ENCODE data around the gene S100A6.
A peak's percentile ranks its signal among the peaks of the same experiment; 100 is the strongest.

S100A6 gene

DNA sequence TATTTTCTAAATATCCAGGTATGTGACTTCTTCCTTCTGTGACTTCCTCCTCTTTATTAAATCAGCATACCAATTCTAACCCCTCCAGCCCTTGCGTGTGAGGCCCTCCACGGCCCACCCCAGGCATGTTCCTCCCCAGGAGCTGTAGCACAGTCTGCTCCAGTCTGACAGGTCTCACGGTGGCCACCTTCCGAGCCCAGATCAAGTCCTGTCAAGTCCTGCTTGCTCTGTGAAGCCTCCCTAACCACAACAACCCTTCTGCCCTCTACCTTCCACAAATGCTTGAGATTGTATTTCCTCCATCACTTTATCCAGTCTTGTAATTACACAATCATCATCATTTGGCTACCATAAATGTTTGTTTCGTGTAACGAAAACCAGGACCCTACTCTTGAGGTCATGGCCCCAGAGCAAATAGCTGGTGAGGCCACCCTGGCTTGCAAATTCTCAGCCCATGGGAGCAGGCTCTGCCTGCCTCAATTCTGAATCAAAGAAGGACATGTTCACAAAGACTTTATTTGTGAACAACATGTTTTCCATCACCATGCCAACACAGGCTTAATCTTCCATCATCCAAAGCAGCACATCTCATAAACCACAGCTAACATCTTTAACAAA is 42.3 kb downstream of the S100A6 start:
- DNase-seq, result no peak

DNA sequence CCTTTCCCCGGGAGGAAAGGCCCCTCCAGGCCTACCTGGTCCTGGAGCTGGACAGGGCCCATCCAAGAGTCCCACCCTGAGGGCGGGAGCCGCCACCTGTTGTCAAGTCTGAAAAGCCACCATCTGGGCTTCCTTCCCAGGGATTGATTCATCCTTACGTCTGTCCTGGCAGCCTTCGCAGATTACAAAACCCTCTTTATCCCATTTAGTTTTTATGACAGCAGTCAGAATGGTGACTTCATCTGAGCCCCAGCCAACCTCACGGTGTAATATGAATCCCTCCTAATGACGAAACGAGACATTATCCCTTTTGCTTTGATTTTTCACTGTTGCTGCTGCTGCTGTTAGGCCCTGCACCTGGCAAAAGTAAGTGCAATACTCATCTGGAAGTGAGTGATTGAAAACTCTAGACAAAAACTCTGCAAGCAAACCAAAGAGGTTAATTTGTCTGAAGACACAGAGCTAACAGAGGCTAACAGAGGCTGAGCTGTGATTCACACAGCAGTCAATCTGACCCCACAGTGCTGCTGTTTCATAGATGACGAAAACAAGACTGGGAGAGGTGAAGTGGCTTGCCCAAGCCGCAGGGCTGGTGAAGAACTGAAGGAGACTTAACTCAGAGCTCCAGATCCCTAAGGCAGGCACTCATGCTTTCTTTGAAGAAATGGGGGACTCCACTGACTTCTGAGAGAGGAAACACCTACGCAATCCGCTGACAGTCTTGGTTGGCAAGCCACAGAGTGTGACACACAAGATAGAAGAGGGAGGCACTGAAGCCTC is 45.3 kb downstream of the S100A6 start:
- DNase-seq, result peak; percentile 81

DNA sequence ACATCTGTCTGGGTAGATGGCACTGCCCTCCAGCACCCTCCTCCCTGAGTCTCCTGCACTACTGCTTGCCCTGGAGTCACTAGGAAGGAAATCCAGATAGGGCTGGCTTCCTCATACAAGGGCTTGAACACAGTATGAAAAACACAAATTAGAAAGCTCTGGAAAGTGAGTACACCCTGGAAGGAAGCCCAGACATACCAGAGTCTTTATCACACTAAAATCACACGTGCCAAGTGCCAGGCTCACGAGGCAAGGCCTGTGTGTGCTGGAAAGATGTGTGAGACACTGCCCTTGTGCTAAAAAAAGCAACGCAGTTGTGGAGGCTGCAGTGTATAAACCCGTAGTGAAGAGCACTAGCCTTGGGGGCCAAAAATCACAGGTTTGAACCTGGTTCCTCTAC is 47.1 kb downstream of the S100A6 start:
- DNase-seq, result no peak

DNA sequence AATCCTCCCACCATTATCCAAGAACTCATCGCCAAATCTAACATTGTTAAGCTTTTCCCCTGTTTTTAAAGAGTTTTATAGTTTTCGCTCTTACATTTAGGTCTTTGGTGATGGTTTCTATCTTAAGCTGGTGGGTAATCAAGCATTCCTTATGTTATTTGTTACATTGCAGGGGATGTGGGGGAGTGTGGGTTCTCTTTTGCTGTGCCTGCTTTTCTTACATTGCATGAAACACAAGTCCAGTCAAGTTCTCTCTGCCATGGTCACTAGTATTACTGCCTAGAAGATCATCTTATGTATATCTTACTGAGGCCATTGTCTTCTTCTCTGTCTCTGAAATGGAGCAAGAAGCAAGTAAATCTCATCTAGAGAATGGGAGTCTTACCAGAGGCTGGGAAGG is 48.1 kb downstream of the S100A6 start:
- DNase-seq, result no peak

DNA sequence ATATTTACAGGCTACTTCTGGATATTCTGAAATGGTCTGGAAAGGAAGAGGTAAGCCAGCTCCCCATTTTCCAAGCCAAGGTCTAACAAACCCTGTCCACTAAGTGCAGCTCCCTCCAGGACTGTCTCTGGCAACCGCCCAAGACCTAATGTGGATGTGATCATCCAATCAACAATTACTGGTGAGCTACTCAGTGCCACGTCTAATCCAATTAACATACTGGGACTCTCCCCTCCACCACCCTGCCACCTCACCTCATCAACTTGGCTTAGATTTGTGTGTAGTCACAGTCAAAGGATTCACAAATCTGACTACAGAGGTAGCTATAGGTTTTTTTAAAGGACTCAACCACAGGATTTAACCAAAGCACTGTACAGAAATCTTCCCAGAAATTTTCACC is 49.9 kb downstream of the S100A6 start:
- DNase-seq, result no peak
